ENCODE data around the gene TRIP13. TPM values are rescaled to one million over a fixed set of nuclear protein-coding genes. Genes with fewer than 3 reads are reported as not detected.
A peak's percentile ranks its signal among the peaks of the same experiment; 100 is the strongest.

Gene TRIP13
- total RNA-seq, 1 donor from 2014 or later: 8.4 TPM

- H3K4me3 Mint-ChIP-seq (ENCODE audit: unreplicated experiment): no peak overlapping the region
Observed at GRCh38 chr5:885127-885442, 7.6 kb upstream of the TRIP13 start.

GRCh38 chr5:885529-885928 is 7.2 kb upstream of the TRIP13 start:
- Mint-ChIP-seq H3K36me3 (ENCODE audit: low read depth, unreplicated experiment) (peaks cover 71% of the 10 kb centered on the region), H3K4me3 (ENCODE audit: unreplicated experiment) (no peak overlapping the region), H3K27ac (ENCODE audit: unreplicated experiment) (peak overlapping the region; percentile 42), H3K9me3 (ENCODE audit: unreplicated experiment) (no peaks in the 10 kb centered on the region), H3K4me1 (ENCODE audit: unreplicated experiment) (peaks cover 10% of the 10 kb centered on the region), H3K27me3 (ENCODE audit: unreplicated experiment) (peaks cover 11% of the 10 kb centered on the region)
- no peak for TF ChIP-seq CTCF (IDR thresholded peaks at IDR 0.05; ENCODE audit: unreplicated experiment)
- DNase-seq (ENCODE audit: low spot score): no peak

More at GRCh38 chr5:885127-885442, 7.6 kb upstream of the TRIP13 start:
- TF ChIP-seq CTCF (IDR thresholded peaks at IDR 0.05; ENCODE audit: unreplicated experiment): no peak
- Mint-ChIP-seq H3K27ac (ENCODE audit: unreplicated experiment) (no peak overlapping the region), H3K4me1 (ENCODE audit: unreplicated experiment) (peaks cover 10% of the 10 kb centered on the region), H3K9me3 (ENCODE audit: unreplicated experiment) (no peaks in the 10 kb centered on the region), H3K27me3 (ENCODE audit: unreplicated experiment) (peaks cover 11% of the 10 kb centered on the region), H3K36me3 (ENCODE audit: low read depth, unreplicated experiment) (peaks cover 71% of the 10 kb centered on the region)
- no peak for DNase-seq (ENCODE audit: low spot score)

GRCh38 chr5:886036-886435 is 6.6 kb upstream of the TRIP13 start:
- no peak for TF ChIP-seq CTCF (IDR thresholded peaks at IDR 0.05; ENCODE audit: unreplicated experiment)
- Mint-ChIP-seq H3K27ac (ENCODE audit: unreplicated experiment) (no peak overlapping the region), H3K36me3 (ENCODE audit: low read depth, unreplicated experiment) (peaks cover 66% of the 10 kb centered on the region), H3K4me3 (ENCODE audit: unreplicated experiment) (no peak overlapping the region), H3K27me3 (ENCODE audit: unreplicated experiment) (peaks cover 6% of the 10 kb centered on the region), H3K9me3 (ENCODE audit: unreplicated experiment) (no peaks in the 10 kb centered on the region), H3K4me1 (ENCODE audit: unreplicated experiment) (peaks cover 10% of the 10 kb centered on the region)
- no peak for DNase-seq (ENCODE audit: low spot score)

- Mint-ChIP-seq H3K4me3 (ENCODE audit: unreplicated experiment) (peak overlapping the region; percentile 42), H3K36me3 (ENCODE audit: low read depth, unreplicated experiment) (peaks cover 62% of the 10 kb centered on the region), H3K27ac (ENCODE audit: unreplicated experiment) (no peak overlapping the region), H3K9me3 (ENCODE audit: unreplicated experiment) (no peaks in the 10 kb centered on the region), H3K4me1 (ENCODE audit: unreplicated experiment) (peaks cover 14% of the 10 kb centered on the region), H3K27me3 (ENCODE audit: unreplicated experiment) (peaks cover 10% of the 10 kb centered on the region)
- no peak for DNase-seq (ENCODE audit: low spot score)
- no peak for TF ChIP-seq CTCF (IDR thresholded peaks at IDR 0.05; ENCODE audit: unreplicated experiment)
Observed at GRCh38 chr5:886716-887325, 5.9 kb upstream of the TRIP13 start.

GRCh38 chr5:887947-888637 is 4.6 kb upstream of the TRIP13 start:
- Mint-ChIP-seq H3K9me3 (ENCODE audit: unreplicated experiment) (no peaks in the 10 kb centered on the region), H3K4me3 (ENCODE audit: unreplicated experiment) (no peak overlapping the region), H3K4me1 (ENCODE audit: unreplicated experiment) (peaks cover 16% of the 10 kb centered on the region), H3K27ac (ENCODE audit: unreplicated experiment) (no peak overlapping the region), H3K27me3 (ENCODE audit: unreplicated experiment) (peaks cover 5% of the 10 kb centered on the region), H3K36me3 (ENCODE audit: low read depth, unreplicated experiment) (peaks cover 50% of the 10 kb centered on the region)
- TF ChIP-seq CTCF (IDR thresholded peaks at IDR 0.05; ENCODE audit: unreplicated experiment): no peak
- no peak for DNase-seq (ENCODE audit: low spot score)
